ENCODE measurements around the gene DGKI.

The DGKI gene

DNA sequence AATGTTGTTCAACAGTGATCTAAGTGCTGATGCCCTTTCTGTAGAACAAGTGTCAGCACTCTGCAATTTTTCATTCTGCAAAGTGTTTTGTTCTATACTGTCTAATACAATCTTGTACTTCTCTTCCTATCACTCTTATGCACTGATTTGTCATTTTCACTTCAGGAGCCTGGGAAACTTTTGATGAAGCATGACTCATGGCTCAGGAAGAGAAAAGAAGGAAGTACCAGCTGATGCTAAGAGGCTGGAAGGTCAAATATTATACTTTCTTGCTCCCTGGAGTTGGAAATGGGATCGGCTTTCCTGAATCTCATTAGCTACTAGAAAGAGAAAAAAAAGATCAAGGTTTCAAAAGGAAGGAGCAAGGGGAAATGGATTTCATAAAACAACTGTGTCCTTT lies 45.8 kb downstream of the DGKI start:
- no peak for TF ChIP-seq GATA2 (IDR thresholded peaks at IDR 0.05; ENCODE audit: low read depth, low read length)
- TF ChIP-seq GATA3 (IDR thresholded peaks at IDR 0.05; ENCODE audit: low read depth, low read length), result no peak

DNA sequence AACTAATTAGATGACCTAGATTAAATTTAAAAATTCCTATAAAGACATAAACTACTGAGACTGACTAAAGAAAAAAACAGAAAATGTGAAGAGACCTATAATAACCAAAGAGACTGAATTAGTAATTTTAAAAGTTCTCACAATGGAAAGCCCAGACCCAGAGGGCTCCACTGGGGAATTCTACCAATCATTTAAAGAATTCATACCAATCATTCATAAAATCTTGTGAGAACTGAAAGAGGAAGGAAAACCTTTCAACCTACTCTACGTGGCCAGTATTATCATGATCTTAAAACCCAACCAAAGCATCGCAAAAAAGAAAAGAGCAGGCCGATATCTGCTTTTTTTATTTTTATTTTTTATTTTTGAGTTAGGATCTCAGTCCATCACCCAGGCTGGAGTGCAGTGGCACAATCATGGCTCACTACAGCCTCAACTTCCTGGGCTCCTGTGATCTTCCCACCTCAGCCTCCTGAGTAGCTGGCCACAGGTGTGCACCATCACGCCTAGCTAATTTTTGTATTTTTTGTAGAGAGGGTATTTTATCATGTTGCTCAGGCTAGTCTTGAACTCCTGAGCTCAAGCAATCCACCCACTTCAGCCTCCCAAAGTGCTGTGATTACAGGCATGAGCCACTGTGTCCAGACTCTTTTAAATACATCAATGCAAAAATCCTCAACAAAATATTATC lies 48.6 kb downstream of the DGKI start:
- TF ChIP-seq GATA3 (IDR thresholded peaks at IDR 0.05; ENCODE audit: low read depth, low read length), result no peak
- no peak for TF ChIP-seq GATA2 (IDR thresholded peaks at IDR 0.05; ENCODE audit: low read depth, low read length)

DNA sequence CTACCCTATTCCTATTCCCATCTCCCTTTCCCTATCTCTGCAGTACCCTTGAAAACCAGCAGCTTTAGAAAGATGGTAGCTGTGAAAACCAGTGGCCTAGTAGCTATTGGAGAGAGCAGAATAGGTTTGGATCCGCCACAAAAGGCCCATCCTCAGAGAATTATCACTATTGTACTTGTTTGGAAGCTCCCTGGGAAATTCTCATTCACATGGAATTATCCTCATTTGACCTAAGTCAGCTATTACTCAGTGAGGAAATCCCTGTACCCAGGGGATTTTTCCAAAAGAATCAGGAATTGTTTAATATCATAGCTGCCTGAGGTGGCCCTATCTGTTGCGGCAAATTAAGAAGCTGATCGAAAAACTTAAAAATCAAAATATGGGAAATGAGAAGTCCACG lies 51.6 kb downstream of the DGKI start:
- TF ChIP-seq GATA2 (IDR thresholded peaks at IDR 0.05; ENCODE audit: low read depth, low read length) (no peak), GATA3 (IDR thresholded peaks at IDR 0.05; ENCODE audit: low read depth, low read length) (no peak)

DNA sequence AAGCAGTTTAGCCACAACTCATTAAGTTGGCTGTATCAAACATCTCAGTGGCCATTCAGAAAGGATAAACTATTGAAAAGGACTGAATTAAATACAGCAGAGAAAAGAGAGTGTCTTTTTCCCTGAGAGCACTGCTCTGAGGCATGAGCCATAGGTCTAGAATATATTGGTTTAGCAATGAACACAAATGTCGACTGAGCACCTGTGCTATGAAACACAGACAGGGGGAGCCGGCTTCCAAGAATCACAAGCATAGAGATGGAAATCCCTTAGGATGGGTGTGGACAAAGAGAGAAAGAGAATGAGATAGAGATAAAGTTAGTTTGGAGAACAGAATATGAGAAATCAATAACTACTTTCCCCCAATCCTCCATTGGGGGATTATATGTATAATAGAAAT lies 54.8 kb downstream of the DGKI start:
- TF ChIP-seq GATA3 (IDR thresholded peaks at IDR 0.05; ENCODE audit: low read depth, low read length) (no peak), GATA2 (IDR thresholded peaks at IDR 0.05; ENCODE audit: low read depth, low read length) (no peak)

DNA sequence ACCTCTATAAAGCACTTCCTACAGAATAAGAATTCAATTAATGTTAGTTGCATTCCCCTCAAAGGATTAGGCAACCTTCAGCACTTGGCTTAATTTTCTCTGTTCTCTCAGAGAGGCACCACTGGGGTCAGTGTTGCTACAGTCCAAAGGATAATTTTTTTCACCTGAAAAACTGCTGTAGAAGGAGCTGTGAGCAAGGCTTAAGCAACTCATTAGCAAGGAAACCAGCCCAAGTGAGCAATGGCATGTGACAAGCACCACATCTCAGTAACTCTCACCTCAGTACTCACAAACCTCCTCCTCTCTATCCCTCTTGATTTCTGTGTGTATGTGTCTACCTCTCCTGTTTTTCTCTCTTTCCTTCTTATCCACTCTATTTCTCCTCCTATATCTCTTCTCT lies 55.9 kb downstream of the DGKI start:
- TF ChIP-seq GATA3 (IDR thresholded peaks at IDR 0.05; ENCODE audit: low read depth, low read length), result no peak
- TF ChIP-seq GATA2 (IDR thresholded peaks at IDR 0.05; ENCODE audit: low read depth, low read length), result no peak

DNA sequence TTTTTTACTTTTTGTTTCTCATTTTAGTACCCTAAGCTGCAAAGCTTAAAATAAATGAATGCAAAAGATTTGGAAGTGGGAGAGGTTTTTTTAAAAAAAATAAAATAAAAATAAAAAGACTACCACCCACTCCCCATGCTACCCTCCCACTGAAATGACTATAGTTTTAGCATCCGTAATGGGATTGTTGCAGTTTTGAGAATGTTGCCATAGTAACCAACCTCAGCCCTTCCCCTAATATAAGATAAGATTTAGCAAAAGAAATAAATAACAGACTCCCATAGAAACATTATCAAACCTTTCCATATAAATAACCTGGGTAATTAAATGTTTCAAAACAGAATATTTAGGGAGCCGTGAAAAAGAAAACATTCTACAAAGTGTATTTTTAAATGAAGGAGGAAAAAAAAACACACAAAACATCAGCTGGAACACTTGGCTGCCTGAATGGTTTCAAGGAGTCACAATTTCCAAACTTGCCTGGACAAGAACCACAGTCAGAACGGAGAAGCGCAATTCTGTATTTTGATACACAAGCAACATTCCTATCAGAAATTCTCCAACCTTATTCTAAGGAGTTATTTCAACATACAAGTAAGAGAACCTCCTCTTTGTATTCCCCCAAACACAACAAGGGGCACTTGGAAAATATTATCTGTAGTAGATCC lies 57.4 kb downstream of the DGKI start:
- TF ChIP-seq GATA3 (IDR thresholded peaks at IDR 0.05; ENCODE audit: low read depth, low read length) (no peak), GATA2 (IDR thresholded peaks at IDR 0.05; ENCODE audit: low read depth, low read length) (no peak)

DNA sequence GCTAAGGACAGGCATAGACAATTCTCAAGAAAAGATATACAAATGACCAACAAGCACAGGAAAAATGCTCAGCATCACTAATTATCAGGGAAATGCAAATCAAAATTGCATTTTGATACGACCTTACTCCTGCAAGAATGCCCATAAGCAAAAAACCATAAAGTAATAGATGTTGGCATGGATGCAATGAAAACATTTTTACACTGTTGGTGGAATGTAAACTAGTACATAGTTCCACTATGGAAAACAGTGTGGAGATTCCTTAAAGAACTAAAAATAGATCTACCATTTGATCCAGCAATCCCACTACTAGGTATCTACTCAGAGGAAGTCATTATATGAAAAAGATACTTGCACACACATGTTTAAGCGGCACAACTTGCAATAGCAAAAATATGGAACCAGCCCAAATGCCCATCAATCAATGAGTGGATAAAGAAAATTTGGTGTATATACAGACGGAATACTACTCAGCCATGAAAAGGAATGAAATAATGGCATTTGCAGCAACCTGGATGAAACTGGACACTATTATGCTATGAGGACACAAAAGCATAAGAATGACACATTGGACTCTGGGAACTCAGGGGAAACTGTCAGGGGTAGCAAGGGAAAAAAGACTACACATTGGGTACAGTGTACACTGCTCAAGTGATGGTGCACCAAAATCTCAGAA lies 59.3 kb downstream of the DGKI start:
- TF ChIP-seq GATA2 (IDR thresholded peaks at IDR 0.05; ENCODE audit: low read depth, low read length) (no peak), GATA3 (IDR thresholded peaks at IDR 0.05; ENCODE audit: low read depth, low read length) (no peak)

DNA sequence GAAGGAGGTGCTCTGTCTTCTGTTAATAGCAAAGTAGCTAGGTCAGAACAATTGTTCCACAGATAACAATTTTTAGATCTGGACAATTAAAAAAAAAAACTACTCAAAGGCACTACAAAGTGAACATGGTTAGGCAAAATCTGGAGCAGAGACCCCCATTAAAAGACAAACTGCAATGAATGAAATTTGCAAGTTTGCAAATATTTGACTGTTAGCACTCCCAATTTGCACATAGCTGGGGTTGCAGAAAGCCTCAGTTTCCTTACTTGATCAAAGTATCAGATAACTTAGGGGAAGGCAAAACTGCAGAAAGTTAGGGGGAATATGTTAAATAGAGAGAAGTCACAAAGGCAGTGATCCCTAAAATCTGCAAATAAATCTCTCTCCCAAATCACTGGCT lies 68.3 kb downstream of the DGKI start:
- no peak for TF ChIP-seq GATA3 (IDR thresholded peaks at IDR 0.05; ENCODE audit: low read depth, low read length)

DNA sequence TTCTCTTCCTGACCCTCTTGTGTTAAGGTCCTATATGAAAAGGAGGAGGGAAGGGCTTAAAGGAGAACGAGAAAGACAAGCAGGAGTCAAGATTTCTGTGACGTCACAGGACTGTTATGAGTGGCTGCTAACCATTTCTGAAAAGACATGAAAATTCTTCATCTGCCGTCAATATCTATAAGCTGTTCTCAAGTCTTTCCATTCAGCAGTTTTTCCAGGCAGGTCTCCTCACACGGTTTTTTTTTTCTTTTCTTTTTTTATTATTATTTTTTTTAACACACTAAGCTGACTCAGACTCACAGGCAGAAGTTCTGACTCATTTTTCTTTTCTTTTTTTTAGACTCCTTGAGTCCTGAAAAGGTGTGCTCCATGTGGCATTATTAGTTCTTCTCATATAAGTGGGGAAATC lies 72.0 kb downstream of the DGKI start:
- TF ChIP-seq GATA2 (IDR thresholded peaks at IDR 0.05; ENCODE audit: low read depth, low read length) (no peak), GATA3 (IDR thresholded peaks at IDR 0.05; ENCODE audit: low read depth, low read length) (no peak)

DNA sequence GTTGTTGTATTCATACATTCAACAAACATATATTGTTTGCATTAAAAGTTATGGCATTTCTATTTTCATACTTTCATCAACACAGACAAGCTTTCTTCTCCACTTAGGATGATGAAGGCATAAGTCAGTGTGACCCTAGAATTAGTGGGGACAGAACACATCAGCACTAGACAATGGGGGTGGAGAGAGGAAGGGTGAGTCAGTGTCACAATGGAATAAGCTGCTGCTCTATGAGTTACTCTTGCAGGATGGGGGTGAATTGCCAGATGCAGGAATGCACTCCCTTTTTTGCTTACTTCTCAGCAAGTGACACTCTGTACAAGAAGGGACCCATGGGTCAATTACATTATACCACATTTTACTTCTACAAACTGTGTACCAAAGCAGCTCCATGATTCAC lies 74.0 kb downstream of the DGKI start:
- TF ChIP-seq GATA3 (IDR thresholded peaks at IDR 0.05; ENCODE audit: low read depth, low read length) (no peak), GATA2 (IDR thresholded peaks at IDR 0.05; ENCODE audit: low read depth, low read length) (no peak)

DNA sequence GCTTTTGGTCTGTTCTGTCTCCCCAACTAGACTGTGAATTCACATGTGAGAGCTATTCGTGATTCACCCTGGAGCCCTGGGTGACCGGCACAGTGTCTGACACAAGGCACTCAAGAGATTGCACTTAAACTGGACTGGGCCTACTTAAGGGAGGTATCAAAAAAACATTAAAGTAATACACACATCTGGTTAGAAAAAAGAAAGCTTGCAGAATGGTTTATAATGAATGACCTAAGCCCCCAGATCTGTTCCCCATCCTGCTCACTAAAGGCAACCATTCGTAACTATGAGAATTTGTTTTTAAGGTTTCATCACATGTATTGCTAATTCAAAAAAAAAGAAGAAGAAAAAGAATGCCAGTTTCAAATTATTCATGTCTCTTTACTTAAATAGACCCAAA lies 74.5 kb downstream of the DGKI start:
- TF ChIP-seq GATA3 (IDR thresholded peaks at IDR 0.05; ENCODE audit: low read depth, low read length), result no peak
- TF ChIP-seq GATA2 (IDR thresholded peaks at IDR 0.05; ENCODE audit: low read depth, low read length), result no peak

DNA sequence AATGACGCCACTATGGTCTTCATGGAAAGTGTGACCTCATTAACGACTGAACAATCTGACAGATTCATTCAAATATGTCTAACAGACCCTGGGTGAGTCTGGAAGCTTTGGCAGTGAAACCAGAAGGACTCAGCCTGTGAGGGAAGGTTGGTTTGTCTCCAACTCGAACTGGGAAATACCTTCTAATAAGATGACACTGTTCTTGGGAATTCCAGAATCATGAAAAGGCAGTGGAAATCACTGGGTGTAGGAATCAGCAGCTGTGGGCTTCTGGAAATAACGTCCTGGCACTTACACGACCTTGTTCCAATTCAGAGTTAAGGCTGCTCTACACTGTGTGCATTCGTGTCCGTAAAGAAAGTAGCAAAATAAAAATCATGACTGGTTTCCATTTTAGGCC lies 75.1 kb downstream of the DGKI start:
- TF ChIP-seq GATA2 (IDR thresholded peaks at IDR 0.05; ENCODE audit: low read depth, low read length), result no peak
- no peak for TF ChIP-seq GATA3 (IDR thresholded peaks at IDR 0.05; ENCODE audit: low read depth, low read length)

DNA sequence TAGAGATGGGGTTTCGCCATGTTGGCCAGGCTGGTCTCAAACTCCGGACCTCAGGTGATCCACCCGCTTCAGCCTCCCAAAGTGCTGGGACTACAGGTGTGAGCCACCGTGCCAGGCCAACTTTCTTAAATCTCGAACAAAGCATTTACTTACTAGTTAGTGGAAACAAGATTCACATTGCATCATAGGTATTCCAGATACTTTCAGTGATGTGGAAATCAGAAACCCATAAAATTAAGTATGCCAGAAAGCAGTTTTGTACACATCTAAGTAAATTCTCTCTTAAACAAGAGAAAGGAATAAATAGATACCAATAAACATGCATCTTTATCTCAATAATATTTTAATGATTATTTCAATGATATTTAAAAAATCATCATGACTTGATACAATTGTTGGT lies 75.5 kb downstream of the DGKI start:
- TF ChIP-seq GATA2 (IDR thresholded peaks at IDR 0.05; ENCODE audit: low read depth, low read length) (no peak), GATA3 (IDR thresholded peaks at IDR 0.05; ENCODE audit: low read depth, low read length) (no peak)

DNA sequence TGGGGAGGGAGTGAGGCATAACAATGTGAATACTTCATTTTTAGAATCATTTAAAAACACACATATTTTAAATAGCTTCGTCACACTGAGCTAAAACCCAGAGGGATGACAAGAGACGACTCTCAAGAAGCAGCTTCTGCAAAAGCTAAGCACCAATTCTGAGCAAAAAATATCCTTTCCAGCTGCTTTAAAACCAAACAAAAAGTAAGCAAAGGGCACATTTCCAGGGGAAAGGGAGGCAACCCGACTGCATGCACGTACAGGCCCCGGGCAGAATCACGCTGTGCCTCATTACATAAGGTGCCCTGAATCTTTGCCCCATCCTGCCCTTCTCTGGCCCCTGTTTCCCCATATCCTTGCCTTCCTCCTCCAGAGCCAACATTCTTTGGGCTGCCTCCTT lies 78.4 kb downstream of the DGKI start:
- no peak for TF ChIP-seq GATA2 (IDR thresholded peaks at IDR 0.05; ENCODE audit: low read depth, low read length)
- TF ChIP-seq GATA3 (IDR thresholded peaks at IDR 0.05; ENCODE audit: low read depth, low read length), result no peak

DNA sequence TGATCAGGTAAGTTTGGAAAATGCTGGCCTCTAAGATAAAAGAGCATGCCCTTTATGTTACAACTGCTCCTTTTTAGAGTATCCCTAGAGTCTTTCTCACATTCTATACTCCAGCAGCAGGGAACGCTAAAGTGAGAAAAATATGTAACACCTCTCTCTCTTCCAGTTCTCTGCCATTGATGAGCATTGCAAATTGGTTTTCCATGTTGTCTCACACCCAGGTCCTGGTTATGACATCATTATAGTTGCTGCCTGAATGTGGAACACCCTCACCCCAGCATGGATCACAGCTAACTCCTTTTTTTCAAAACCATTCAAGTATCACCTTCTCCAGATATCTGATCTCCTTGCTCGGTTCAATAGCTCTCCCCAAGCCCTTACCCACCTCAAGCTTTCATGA lies 84.4 kb downstream of the DGKI start:
- TF ChIP-seq GATA3 (IDR thresholded peaks at IDR 0.05; ENCODE audit: low read depth, low read length) (no peak), GATA2 (IDR thresholded peaks at IDR 0.05; ENCODE audit: low read depth, low read length) (no peak)

All from SH-SY5Y (cell line).